DOHH2 (cell line): ENCODE data around the gene MVK.

Source experiments
- CTCF ChIP-seq: fragments of 200-600 bp; sonication (generic); IDR thresholded peaks from one replicate; pipeline ENCODE4 v1.5.1; 2014; ENCODE audit warnings: antibody characterized with exemption, mild to moderate bottlenecking, low read depth, low read length; ENCODE audit not compliant: poor library complexity, severe bottlenecking
- EZH2phosphoT487 ChIP-seq: fragments of 200-600 bp; sonication (generic); IDR thresholded peaks from 2 replicates; pipeline ENCODE4 v1.6.1; 2017; ENCODE audit warnings: borderline replicate concordance, mild to moderate bottlenecking, antibody characterized with exemption, low read length, moderate library complexity, mixed read lengths

GRCh38 chr12:109559200-109559505 lies 14.4 kb upstream of the MVK start:
- TF ChIP-seq CTCF, result no peak
- no peak for TF ChIP-seq EZH2phosphoT487
